ENCODE results near the gene NCR2.

Gene NCR2

DNA sequence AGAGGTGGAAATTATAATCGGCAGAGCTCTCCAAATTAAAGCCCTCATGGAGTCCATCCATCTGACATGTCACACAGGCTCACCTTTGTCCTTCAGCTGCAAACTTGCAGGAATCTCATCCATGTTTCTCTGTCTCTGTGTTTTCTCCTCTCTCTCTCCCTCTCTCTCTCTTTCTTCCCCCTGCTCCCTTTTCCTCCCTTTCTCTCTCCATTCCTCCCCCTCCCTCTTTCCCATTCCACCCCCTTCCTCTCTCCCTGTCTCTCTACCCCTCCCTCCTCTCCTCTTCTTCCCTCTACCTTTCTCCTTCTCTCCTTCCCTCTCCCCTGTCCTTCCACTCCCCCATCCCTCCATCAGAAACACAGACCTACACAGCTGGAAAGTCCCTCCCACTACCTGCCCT is 6.8 kb downstream of the NCR2 start:
- Mint-ChIP-seq H3K36me3 (ENCODE audit: low read depth) (no peaks in the 10 kb centered on the region), H3K9me3 (no peaks in the 10 kb centered on the region), H3K4me3 (no peak overlapping the region), H3K27ac (no peak overlapping the region), H3K4me1 (ENCODE audit: low read depth) (peaks cover 21% of the 10 kb centered on the region), H3K27me3 (no peaks in the 10 kb centered on the region)

DNA sequence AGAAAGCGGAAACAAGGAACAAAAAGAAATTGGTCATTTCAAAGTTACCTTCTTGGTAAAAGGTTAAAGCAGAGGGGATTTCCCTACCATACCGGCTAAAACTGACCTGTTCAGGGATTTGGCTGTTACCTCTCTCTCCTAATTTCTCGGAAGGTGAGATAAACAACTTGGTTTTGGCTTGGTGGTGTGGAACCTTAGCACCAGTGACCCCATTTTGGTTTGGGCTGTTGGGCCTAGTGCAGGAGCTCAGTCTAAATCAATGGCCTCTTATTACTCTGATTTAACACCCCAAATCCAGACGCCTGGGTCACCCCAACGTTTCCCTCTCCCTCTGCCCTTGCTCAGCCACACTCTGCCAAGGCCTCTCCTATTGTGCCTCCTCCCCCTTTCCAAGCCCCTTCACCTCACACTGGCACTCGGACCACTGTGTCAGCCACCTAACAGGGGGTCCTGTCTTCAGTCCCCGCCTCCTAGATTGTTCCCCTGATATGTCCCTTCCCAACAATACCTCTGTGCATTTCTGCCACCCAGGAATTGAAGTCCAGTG is 8.3 kb downstream of the NCR2 start:
- H3K4me3 Mint-ChIP-seq, result no peak overlapping the region
- peaks cover 21% of the 10 kb centered on the region for H3K4me1 Mint-ChIP-seq (ENCODE audit: low read depth)
- H3K9me3 Mint-ChIP-seq, result no peaks in the 10 kb centered on the region
- H3K27ac Mint-ChIP-seq, result no peak overlapping the region
- no peaks in the 10 kb centered on the region for H3K36me3 Mint-ChIP-seq (ENCODE audit: low read depth)
- no peaks in the 10 kb centered on the region for H3K27me3 Mint-ChIP-seq

- Mint-ChIP-seq H3K36me3 (ENCODE audit: low read depth) (no peaks in the 10 kb centered on the region), H3K27ac (peak overlapping the region; percentile 72), H3K4me1 (ENCODE audit: low read depth) (peaks cover 21% of the 10 kb centered on the region), H3K4me3 (peak overlapping the region; percentile 40), H3K27me3 (no peaks in the 10 kb centered on the region), H3K9me3 (no peaks in the 10 kb centered on the region)
Measured at GRCh38 chr6:41344876-41345275, 9.5 kb downstream of the NCR2 start.

DNA sequence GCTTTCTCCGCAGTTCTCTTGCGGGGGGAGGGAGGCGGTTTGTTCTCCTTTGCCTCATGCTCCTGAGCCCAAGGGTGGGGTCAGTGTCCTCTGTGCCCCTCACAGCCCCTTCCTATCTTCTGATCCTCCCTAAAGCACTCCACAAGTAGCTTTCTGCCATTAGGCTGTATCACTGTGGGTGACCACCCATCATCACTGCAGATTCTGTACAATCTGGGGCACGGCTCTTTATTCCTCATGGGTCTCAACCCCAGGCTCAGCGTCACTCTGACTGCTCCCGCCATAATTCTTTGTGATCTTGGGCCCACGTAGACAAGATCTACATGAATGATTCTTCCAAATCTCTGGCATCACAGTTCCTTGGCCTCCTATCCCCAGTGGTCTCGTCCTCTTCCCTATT is 10.5 kb downstream of the NCR2 start:
- no peaks in the 10 kb centered on the region for H3K9me3 Mint-ChIP-seq
- no peak overlapping the region for H3K4me3 Mint-ChIP-seq
- peak overlapping the region; percentile 57 for H3K27ac Mint-ChIP-seq
- H3K27me3 Mint-ChIP-seq, result no peaks in the 10 kb centered on the region
- no peaks in the 10 kb centered on the region for H3K36me3 Mint-ChIP-seq (ENCODE audit: low read depth)
- H3K4me1 Mint-ChIP-seq (ENCODE audit: low read depth), result peaks cover 21% of the 10 kb centered on the region

- no peaks in the 10 kb centered on the region for H3K27me3 Mint-ChIP-seq
- peaks cover 21% of the 10 kb centered on the region for H3K4me1 Mint-ChIP-seq (ENCODE audit: low read depth)
- H3K27ac Mint-ChIP-seq, result peak overlapping the region; percentile 53
- no peaks in the 10 kb centered on the region for H3K9me3 Mint-ChIP-seq
- H3K4me3 Mint-ChIP-seq, result no peak overlapping the region
- no peaks in the 10 kb centered on the region for H3K36me3 Mint-ChIP-seq (ENCODE audit: low read depth)
Measured at GRCh38 chr6:41346441-41346840, 11.0 kb downstream of the NCR2 start.

- Mint-ChIP-seq H3K36me3 (ENCODE audit: low read depth) (no peaks in the 10 kb centered on the region), H3K9me3 (no peaks in the 10 kb centered on the region), H3K4me1 (ENCODE audit: low read depth) (peaks cover 21% of the 10 kb centered on the region), H3K27ac (no peak overlapping the region), H3K4me3 (no peak overlapping the region), H3K27me3 (no peaks in the 10 kb centered on the region)
Measured at GRCh38 chr6:41347378-41348050, 12.1 kb downstream of the NCR2 start.

- H3K27me3 Mint-ChIP-seq, result no peaks in the 10 kb centered on the region
- peaks cover 21% of the 10 kb centered on the region for H3K4me1 Mint-ChIP-seq (ENCODE audit: low read depth)
- no peaks in the 10 kb centered on the region for H3K9me3 Mint-ChIP-seq
- no peak overlapping the region for H3K27ac Mint-ChIP-seq
- no peak overlapping the region for H3K4me3 Mint-ChIP-seq
- H3K36me3 Mint-ChIP-seq (ENCODE audit: low read depth), result no peaks in the 10 kb centered on the region
Measured at GRCh38 chr6:41348934-41349333, 13.5 kb downstream of the NCR2 start.

DNA sequence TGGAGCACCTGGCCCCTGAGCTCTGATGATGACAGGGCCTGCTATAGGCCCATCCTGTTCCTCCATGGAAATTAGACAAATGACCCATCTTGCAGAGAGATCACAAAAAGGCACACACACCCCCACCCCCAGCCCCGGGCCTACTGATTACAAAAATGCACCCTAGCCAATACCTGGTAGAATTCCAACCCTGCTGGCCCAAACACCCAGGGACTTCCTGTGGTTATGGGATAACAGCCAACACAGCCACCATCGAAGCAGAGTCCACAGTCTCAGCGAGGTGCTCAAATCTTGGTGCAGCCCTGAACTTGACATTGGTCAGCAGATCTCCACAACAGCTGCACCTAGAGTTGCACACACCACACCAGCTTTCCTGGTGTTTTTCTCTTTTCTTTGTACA is 17.0 kb downstream of the NCR2 start:
- H3K27ac Mint-ChIP-seq, result no peak overlapping the region
- no peak overlapping the region for H3K4me3 Mint-ChIP-seq
- no peaks in the 10 kb centered on the region for H3K36me3 Mint-ChIP-seq (ENCODE audit: low read depth)
- H3K4me1 Mint-ChIP-seq (ENCODE audit: low read depth), result no peaks in the 10 kb centered on the region
- no peaks in the 10 kb centered on the region for H3K27me3 Mint-ChIP-seq
- no peaks in the 10 kb centered on the region for H3K9me3 Mint-ChIP-seq

DNA sequence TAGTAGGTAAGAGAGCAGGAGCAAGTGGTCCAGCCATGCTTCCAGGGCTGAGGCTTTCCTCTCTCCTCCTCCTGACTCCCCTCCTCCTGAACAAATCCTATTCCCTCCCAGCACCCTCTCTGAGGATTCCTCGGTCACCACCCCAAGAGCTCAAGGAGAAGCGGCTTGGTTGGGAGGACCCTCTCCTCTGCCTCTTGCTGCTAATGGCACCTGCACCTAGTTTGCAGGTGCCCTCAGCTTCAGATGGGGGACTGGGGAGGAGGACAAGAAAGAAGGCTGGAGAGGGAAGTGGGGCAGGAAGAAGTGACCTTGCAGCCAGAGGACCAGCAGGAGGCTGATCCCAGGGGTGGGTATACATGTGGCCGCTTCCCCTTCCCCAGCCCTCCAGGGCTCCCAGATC is 17.5 kb downstream of the NCR2 start:
- H3K36me3 Mint-ChIP-seq (ENCODE audit: low read depth), result no peaks in the 10 kb centered on the region
- no peak overlapping the region for H3K27ac Mint-ChIP-seq
- H3K4me1 Mint-ChIP-seq (ENCODE audit: low read depth), result no peaks in the 10 kb centered on the region
- H3K9me3 Mint-ChIP-seq, result no peaks in the 10 kb centered on the region
- no peaks in the 10 kb centered on the region for H3K27me3 Mint-ChIP-seq
- no peak overlapping the region for H3K4me3 Mint-ChIP-seq

DNA sequence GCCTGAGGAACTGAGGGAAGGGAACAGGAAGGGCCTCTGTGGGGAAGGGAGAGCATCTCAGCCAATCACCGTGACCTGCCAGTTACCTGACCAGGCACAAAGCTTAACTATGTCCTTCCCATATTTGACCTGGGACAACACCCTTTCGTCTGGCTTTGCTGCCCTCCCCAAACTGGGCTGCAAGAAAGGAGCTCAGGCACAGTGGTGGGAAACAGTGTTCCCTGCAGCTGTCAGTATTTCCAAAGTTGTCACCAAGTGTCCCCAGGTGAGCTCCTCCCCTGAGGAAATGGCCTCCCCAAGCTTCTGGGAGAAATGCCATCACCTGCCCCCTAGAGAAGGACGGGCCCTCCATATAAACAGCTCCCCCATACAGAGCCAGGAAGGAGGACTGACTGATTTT is 17.9 kb downstream of the NCR2 start:
- Mint-ChIP-seq H3K9me3 (no peaks in the 10 kb centered on the region), H3K4me1 (ENCODE audit: low read depth) (no peaks in the 10 kb centered on the region), H3K27me3 (no peaks in the 10 kb centered on the region), H3K4me3 (no peak overlapping the region), H3K36me3 (ENCODE audit: low read depth) (no peaks in the 10 kb centered on the region), H3K27ac (no peak overlapping the region)

DNA sequence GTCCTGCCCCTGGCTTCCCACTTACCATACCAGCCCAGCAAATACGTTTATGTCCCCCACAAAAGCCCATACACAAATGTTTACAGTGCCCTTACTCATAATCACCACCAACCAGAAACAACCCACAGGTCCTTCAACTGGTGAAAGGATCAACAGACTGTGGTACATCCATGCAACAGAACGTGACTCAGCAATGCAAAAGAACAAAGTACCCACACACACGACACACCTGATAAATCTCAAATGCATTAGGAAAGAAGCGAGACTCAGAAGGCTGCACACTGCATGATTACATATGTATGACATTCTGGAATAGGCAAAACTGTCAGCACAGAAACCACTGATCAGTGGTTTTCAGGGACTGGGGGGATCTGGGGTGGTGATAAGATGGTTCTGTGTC is 20.5 kb downstream of the NCR2 start:
- Mint-ChIP-seq H3K4me1 (ENCODE audit: low read depth) (no peaks in the 10 kb centered on the region), H3K27me3 (no peaks in the 10 kb centered on the region), H3K9me3 (peaks cover 14% of the 10 kb centered on the region), H3K4me3 (no peak overlapping the region), H3K27ac (no peak overlapping the region), H3K36me3 (ENCODE audit: low read depth) (peaks cover 7% of the 10 kb centered on the region)

DNA sequence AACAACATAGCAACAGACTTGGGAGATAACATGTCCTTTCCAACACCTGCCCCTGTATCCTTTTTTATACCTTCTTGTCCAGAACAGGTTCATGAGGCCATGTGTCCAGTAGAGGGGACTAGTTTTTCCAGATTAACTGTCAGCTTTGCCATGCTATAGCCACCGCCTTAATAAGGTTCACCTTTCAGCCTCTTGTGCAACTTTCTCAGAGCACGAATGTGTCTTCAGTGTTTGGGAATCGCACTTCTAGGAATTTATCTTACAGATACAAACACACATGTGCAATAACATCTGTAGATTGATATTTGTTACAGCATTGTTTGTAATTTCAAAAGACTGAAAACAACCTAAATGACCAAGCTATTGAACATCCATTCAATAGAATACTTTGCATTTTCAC is 21.4 kb downstream of the NCR2 start:
- Mint-ChIP-seq H3K4me1 (ENCODE audit: low read depth) (no peaks in the 10 kb centered on the region), H3K4me3 (no peak overlapping the region), H3K27ac (no peak overlapping the region), H3K36me3 (ENCODE audit: low read depth) (peaks cover 7% of the 10 kb centered on the region), H3K27me3 (no peaks in the 10 kb centered on the region), H3K9me3 (peaks cover 21% of the 10 kb centered on the region)

- no peaks in the 10 kb centered on the region for H3K4me1 Mint-ChIP-seq (ENCODE audit: low read depth)
- H3K36me3 Mint-ChIP-seq (ENCODE audit: low read depth), result peaks cover 7% of the 10 kb centered on the region
Measured at GRCh38 chr6:41358503-41358902, 23.1 kb downstream of the NCR2 start.

DNA sequence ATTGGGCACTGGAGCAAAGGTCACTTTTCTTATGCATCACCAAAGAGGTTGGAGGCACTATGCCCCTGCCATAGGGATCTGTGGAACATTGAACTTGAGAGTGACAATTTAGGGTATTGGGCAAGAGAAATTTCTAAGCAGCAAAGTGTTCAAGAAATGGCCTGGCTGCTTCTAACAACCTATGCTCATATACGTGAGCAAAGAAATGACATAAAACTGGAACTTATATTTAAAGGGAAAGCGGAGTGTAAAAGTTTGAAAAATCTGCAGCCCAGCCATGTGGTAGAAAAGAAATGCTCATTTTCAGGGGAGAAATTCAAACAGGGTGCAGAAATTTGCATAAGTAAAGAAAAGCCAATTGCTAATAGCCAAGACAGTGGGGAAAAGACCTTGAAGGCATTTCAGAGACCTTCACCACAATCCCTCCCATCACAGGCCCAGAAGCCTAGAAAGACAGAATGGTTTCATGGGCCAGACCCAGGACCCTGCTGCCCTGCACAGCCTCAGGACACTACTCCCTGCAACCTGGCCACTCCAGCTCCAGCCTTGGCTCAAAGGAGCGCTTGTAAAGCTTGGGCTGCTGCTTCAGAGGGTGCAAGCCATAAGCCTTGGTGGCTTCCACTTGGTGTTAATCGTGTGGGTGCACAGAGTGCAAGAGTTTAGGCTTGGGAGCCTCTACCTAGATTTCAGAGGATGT is 24.4 kb downstream of the NCR2 start:
- H3K4me3 Mint-ChIP-seq, result no peak overlapping the region
- peaks cover 22% of the 10 kb centered on the region for H3K9me3 Mint-ChIP-seq
- H3K27me3 Mint-ChIP-seq, result peaks cover 11% of the 10 kb centered on the region
- H3K4me1 Mint-ChIP-seq (ENCODE audit: low read depth), result no peaks in the 10 kb centered on the region
- peaks cover 7% of the 10 kb centered on the region for H3K36me3 Mint-ChIP-seq (ENCODE audit: low read depth)
- no peak overlapping the region for H3K27ac Mint-ChIP-seq

More at GRCh38 chr6:41358503-41358902, 23.1 kb downstream of the NCR2 start:
- Mint-ChIP-seq H3K27me3 (peaks cover 2% of the 10 kb centered on the region), H3K9me3 (peaks cover 22% of the 10 kb centered on the region), H3K27ac (no peak overlapping the region), H3K4me3 (no peak overlapping the region)

- no peak overlapping the region for H3K4me3 Mint-ChIP-seq
- H3K27ac Mint-ChIP-seq, result no peak overlapping the region
- H3K4me1 Mint-ChIP-seq (ENCODE audit: low read depth), result no peaks in the 10 kb centered on the region
- H3K36me3 Mint-ChIP-seq (ENCODE audit: low read depth), result peaks cover 7% of the 10 kb centered on the region
- H3K9me3 Mint-ChIP-seq, result peaks cover 22% of the 10 kb centered on the region
- peaks cover 11% of the 10 kb centered on the region for H3K27me3 Mint-ChIP-seq
Measured at GRCh38 chr6:41360314-41360685, 24.9 kb downstream of the NCR2 start.

GRCh38 chr6:41366150-41366549 is 30.7 kb downstream of the NCR2 start:
- Mint-ChIP-seq H3K9me3 (peaks cover 8% of the 10 kb centered on the region), H3K4me3 (no peak overlapping the region), H3K27me3 (peaks cover 45% of the 10 kb centered on the region), H3K36me3 (ENCODE audit: low read depth) (no peaks in the 10 kb centered on the region), H3K4me1 (ENCODE audit: low read depth) (peaks cover 6% of the 10 kb centered on the region), H3K27ac (no peak overlapping the region)
